Activated T-cell treated with anti-CD3 and anti-CD28 coated beads, Interleukin-2, amount 50 U/mL, for 4 hours (primary cell): ENCODE results near the gene EXD3. TPM values are rescaled to one million over a fixed set of nuclear protein-coding genes. Genes with fewer than 3 reads are reported as not detected.

ENCODE experiments used
- ATAC-seq, 2 donors: fragments of 200-7000 bp; cut with Tn5 transposase; one replicate each; pipeline ENCODE4 v1.10.0; 2021
- DNase-seq: peaks from one replicate; pipeline ENCODE4 v3.0.0-alpha.2; 2020
- H3K27me3 Mint-ChIP-seq: one replicate; pipeline ENCODE4 v1.8.0; 2021; ENCODE audit warnings: low read depth, mixed read lengths
- H3K36me3 Mint-ChIP-seq: one replicate; pipeline ENCODE4 v1.8.0; 2022; ENCODE audit warnings: mixed read lengths; ENCODE audit not compliant: insufficient read depth
- H3K4me1 Mint-ChIP-seq: one replicate; pipeline ENCODE4 v1.8.0; 2021; ENCODE audit warnings: low read depth, mixed read lengths
- H3K4me3 Mint-ChIP-seq: one replicate; pipeline ENCODE4 v1.8.0; 2021; ENCODE audit warnings: mild to moderate bottlenecking, moderate library complexity, mixed read lengths
- H3K9me3 Mint-ChIP-seq: one replicate; pipeline ENCODE4 v1.8.0; 2021; ENCODE audit warnings: mixed read lengths
- total RNA-seq, 3 donors: library from RNA; stranded (reverse); gene quantifications; one replicate each; pipeline ENCODE4 v1.2.1, GENCODE V29; 2021

EXD3 gene
- total RNA-seq, 3 donors from 2014 or later = 1.7 to 2.8 (median 2.5) TPM

- Mint-ChIP-seq H3K36me3 (no peaks in the 10 kb centered on the region), H3K9me3 (no peaks in the 10 kb centered on the region), H3K27me3 (peaks cover 22% of the 10 kb centered on the region), H3K4me1 (peaks cover 18% of the 10 kb centered on the region), H3K4me3 (no peak overlapping the region)
- ATAC-seq (no peak), DNase-seq (no peak)
Observed at GRCh38 chr9:137323531-137324331, 99.2 kb downstream of the EXD3 start.

DNA sequence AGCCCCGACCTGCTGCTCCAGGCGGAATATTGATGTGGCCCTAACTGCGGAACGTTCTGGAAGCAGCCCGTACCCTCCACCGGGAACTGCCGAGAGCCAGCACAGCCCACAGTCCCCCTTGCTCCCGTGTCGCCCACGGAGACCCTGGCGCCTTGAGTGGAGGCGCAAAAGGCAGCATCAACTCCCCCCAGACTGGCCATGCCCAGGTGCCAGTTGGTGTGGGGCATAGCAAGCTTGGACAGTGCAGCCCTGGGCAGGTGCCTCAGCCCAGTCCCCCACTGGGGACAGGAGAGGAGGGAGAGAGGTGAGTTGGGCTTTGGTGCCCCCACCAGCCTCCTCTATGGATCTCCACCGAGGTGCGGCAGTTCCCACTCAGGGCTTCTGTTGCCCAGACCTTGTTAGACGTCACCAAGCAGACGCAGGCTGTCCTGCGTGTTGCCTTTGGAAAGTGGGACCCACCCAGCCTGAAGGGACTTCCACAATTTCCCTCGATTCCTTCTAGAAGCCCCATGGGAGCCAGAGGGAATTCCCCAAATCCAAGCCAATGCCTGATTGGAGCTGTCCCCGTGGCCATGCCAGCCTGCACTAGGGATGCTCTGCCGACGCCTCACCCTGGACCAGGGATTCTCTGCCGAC is 101.1 kb downstream of the EXD3 start:
- DNase-seq = no peak
- H3K9me3 Mint-ChIP-seq = no peaks in the 10 kb centered on the region
- no peak for ATAC-seq
- peaks cover 20% of the 10 kb centered on the region for H3K27me3 Mint-ChIP-seq
- H3K4me3 Mint-ChIP-seq = no peak overlapping the region
- H3K36me3 Mint-ChIP-seq = no peaks in the 10 kb centered on the region
- H3K4me1 Mint-ChIP-seq = peaks cover 15% of the 10 kb centered on the region

- Mint-ChIP-seq H3K9me3 (no peaks in the 10 kb centered on the region), H3K27me3 (peaks cover 14% of the 10 kb centered on the region), H3K4me1 (peaks cover 8% of the 10 kb centered on the region), H3K4me3 (no peak overlapping the region), H3K36me3 (no peaks in the 10 kb centered on the region)
- no peak for DNase-seq
- ATAC-seq = peak; percentile 42 to 45
Observed at GRCh38 chr9:137320555-137321384, 102.2 kb downstream of the EXD3 start.

DNA sequence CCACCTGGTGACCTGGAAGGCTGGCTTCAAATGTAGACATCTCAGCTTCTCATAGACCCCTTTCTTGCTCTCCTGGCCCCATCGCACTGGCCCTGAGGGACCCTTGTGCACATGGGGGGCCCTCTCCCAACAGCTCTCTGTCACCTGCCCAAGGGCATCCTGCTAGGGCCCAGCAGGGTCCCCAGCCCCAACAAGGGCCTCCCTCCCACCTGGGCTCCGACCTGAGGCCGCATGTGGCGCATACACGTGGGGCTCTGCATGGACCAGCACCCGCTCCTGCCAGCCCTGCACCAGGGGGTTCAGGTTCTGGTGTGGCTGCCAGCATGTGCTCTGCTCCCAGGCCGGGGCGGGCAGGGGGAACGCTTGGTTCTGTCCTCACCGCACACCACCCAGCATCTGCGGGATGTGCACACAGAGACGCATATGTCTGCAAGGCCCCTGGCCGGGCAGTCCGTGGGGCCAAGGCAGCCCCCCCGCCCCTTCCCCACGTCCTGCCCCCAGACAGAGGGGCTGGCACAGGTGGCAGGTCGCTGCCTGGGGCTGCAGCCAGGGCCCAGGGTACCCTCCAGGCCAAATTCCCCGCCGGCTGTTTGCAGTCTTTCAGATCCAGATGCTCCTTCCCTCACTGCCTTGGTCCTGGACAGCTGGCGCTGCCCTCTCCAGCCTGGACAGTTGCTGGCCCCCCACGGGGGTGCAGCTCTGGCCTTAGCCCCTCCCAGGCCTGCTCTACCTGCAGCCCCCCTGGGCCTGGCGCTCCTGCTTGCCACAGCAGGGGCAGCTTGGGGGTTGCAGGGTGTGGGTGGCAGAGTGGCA is 103.0 kb downstream of the EXD3 start:
- Mint-ChIP-seq H3K9me3 (no peaks in the 10 kb centered on the region), H3K27me3 (peaks cover 10% of the 10 kb centered on the region), H3K4me3 (no peak overlapping the region), H3K4me1 (peaks cover 6% of the 10 kb centered on the region), H3K36me3 (no peaks in the 10 kb centered on the region)
- no peak for DNase-seq
- ATAC-seq = no peak

DNA sequence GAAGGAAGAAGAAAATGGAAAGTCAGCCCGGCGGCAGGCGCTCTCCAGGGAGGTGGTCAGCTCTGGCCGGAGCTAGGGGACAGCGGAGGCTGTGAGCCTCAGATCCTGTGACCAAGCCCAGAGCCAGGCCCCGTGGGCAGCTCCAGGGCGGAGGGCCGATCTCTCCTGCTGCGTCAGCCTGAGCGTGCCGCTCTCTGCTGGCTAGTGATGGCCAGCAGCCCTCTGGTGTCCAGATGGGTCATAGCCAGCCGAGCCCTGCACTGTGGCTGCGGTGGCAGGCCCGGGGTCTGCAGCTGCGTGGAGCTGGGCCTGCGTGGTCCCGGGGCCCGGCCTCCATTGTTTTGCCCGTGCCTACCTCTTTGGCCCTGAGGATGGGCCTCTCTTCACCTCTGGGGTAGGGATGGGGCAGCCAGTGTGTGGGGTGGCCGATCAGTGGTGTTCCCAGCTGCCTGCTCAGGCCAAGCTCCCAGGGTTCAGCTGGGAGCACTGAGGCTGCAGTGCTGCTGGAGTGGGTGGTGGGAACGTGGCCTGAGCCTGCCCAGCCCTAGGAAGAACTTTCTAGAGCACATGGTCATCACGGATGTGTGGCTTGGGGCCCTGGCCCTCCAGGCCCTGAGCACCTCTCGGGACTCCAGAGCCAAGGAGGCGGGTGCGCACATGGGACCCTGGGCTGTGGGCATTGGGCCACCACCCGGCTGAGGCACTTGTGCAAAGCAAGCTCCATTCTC is 103.8 kb downstream of the EXD3 start:
- Mint-ChIP-seq H3K9me3 (no peaks in the 10 kb centered on the region), H3K27me3 (peaks cover 7% of the 10 kb centered on the region), H3K4me3 (no peak overlapping the region), H3K4me1 (peaks cover 6% of the 10 kb centered on the region), H3K36me3 (no peaks in the 10 kb centered on the region)
- ATAC-seq (no peak), DNase-seq (no peak)

DNA sequence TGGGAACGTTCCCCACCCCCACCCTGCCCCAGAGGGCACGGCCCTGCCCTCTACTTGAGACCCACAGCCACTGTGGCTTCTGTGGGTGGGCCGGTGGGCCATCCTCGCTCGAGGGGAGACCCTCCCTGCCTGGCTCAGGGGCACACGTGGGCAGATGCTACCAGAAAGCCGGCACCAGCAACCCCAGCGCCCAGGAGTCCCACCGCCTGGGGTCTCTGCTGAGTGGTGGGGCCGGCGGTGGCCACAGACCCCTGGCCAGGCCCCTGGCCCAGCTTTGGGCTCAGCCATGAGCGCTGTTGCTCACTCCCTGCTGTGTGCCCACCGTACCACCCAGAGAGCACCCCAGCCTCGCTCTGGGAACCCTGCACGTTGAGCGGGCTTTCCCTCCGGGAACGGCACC is 104.4 kb downstream of the EXD3 start:
- ATAC-seq (no peak), DNase-seq (no peak)
- no peaks in the 10 kb centered on the region for H3K9me3 Mint-ChIP-seq

DNA sequence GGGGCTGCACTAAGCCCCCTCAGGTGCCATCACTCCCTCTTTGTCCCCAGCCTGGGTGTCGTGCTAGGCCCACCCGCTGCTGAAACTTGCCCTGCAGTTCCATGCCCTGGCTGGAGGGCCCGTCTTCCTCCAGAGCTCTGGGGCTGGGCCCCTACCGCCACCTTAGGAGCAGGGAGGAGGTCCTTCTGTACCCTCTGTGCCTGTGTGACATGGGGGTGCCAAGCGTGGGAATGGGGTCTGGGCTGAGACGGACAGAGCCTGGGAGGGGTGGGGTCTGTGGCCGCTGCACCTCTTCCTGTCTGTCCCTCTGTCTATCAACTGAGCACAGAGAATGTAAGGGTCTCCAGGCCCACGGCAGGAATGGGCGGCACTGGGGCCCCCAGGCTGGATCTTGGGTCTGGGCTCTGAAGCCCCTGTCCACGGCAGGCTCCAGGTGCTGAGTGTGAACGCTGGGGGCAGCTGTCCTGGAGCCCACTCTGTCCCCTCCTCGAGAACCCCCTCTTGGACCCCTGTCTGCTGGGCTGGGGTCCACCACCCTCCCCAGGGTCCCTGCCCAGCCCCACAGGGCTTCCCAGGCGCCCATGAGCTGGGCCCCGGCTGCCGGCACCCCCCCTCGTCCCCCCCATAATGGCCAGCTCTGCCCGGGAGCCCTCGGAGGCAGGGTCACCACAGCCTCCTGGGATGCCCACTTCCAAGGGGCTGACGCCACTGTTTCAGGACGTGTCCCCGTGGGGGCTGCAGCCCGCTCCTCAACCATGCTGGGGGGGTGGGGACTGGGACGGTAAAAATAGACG is 105.0 kb downstream of the EXD3 start:
- ATAC-seq (no peak), DNase-seq (no peak)
- Mint-ChIP-seq H3K4me1 (peaks cover 6% of the 10 kb centered on the region), H3K27me3 (peaks cover 10% of the 10 kb centered on the region), H3K36me3 (no peaks in the 10 kb centered on the region), H3K9me3 (no peaks in the 10 kb centered on the region), H3K4me3 (no peak overlapping the region)

More for the DNA sequence above, 104.4 kb downstream of the EXD3 start:
- peaks cover 6% of the 10 kb centered on the region for H3K4me1 Mint-ChIP-seq
- peaks cover 10% of the 10 kb centered on the region for H3K27me3 Mint-ChIP-seq
- no peaks in the 10 kb centered on the region for H3K36me3 Mint-ChIP-seq
- no peak overlapping the region for H3K4me3 Mint-ChIP-seq

- H3K4me3 Mint-ChIP-seq = no peak overlapping the region
- H3K4me1 Mint-ChIP-seq = peaks cover 6% of the 10 kb centered on the region
- peaks cover 10% of the 10 kb centered on the region for H3K27me3 Mint-ChIP-seq
Observed at GRCh38 chr9:137317021-137317717, 105.8 kb downstream of the EXD3 start.

DNA sequence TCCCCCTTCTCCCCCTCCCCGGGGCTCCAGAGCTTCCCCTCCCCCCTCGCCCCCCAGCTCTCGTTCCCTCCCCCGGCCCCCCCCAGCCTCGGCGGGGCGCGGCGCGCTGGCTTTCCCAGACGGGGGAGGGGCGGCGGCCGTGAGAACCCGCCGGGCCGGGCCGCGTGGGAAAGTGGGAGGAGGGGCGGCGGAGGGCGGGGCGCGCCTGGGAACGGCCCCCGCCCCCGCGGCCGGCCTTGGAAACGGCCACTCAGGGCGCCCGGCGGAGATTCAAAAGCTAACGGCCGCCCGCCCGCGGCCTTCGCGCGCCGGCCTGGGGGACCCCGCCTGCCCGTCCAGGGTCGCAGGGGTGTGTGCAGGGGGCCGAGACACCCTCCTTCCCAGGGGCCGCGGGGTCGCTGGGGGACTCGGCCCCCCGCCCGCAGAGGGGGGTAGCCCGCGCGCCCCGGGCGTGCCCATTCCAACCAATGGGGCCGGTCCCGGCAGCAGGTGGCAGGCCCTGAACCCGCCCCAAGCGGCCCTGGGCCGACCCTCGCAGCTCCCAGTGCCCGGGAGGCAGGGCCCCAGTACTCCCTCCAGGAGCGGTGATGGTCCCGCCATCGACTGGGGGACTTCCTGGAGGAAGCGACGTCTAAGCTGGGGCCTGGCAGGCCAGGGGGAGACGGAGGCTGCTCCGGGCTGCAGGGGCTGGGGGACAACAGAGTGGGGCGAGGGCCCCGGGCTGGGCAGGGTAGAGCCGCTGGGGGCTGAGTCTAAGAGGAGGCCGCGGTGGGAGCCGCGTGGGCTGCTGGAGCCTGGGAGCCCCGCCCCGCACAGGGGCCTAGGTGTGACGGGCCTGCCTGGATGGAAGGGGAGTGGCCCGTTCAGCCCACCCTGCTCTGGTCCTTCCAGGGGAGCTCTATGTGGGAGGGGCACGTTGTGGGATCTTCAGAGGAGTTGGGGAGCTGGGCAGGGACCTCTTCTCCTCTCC is 106.7 kb downstream of the EXD3 start:
- Mint-ChIP-seq H3K9me3 (no peaks in the 10 kb centered on the region), H3K4me3 (no peak overlapping the region), H3K27me3 (peaks cover 10% of the 10 kb centered on the region), H3K36me3 (no peaks in the 10 kb centered on the region), H3K4me1 (peaks cover 4% of the 10 kb centered on the region)
- peak; percentile 4 for DNase-seq
- peak; percentile 28 to 51 for ATAC-seq

More at GRCh38 chr9:137317021-137317717, 105.8 kb downstream of the EXD3 start:
- Mint-ChIP-seq H3K36me3 (no peaks in the 10 kb centered on the region), H3K9me3 (no peaks in the 10 kb centered on the region)
- ATAC-seq (no peak), DNase-seq (peak; percentile 4)

DNA sequence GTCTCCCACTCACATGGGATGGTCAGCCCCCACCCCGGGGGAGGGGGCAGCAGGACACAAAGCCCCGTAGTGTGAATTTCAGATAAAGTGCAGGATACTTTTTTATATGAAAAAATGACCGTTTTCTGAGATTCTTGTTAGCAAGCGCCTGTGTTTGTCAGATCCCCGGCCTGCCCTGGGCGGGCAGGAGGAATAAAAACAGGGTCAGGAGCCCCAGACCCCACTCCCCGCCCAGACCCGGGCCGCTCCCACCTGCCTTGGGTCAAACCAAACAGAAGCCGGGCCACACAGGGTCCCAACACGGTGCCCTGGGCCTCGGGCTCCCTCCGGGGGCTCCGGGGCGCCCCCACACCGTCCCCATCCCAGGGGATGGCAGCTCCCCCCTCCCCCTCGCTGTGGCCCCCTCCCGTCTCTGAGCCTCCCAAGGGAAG is 107.4 kb downstream of the EXD3 start:
- H3K9me3 Mint-ChIP-seq = no peaks in the 10 kb centered on the region
- DNase-seq = no peak
- no peak overlapping the region for H3K4me3 Mint-ChIP-seq
- H3K36me3 Mint-ChIP-seq = no peaks in the 10 kb centered on the region
- peaks cover 10% of the 10 kb centered on the region for H3K27me3 Mint-ChIP-seq
- ATAC-seq = no peak
- H3K4me1 Mint-ChIP-seq = peaks cover 2% of the 10 kb centered on the region
